ENCODE data around the gene SLC8A3. TPM values are rescaled to one million over a fixed set of nuclear protein-coding genes. Genes with fewer than 3 reads are reported as not detected.

SLC8A3 gene
- total RNA-seq, 1 donor from 2014 or later: 0.57 TPM

- no peak for DNase-seq (ENCODE audit: low spot score)
Measured at GRCh38 chr14:70121521-70121920, 67.2 kb downstream of the SLC8A3 start.

- DNase-seq (ENCODE audit: low spot score): no peak
Measured at GRCh38 chr14:70118064-70118463, 70.7 kb downstream of the SLC8A3 start.

GRCh38 chr14:70116278-70116677, 72.5 kb downstream of the SLC8A3 start:
- DNase-seq (ENCODE audit: low spot score): no peak

GRCh38 chr14:70114621-70115156, 74.1 kb downstream of the SLC8A3 start:
- no peak for DNase-seq (ENCODE audit: low spot score)

- DNase-seq (ENCODE audit: low spot score): no peak
Measured at GRCh38 chr14:70113211-70113610, 75.5 kb downstream of the SLC8A3 start.

GRCh38 chr14:70108419-70108818, 80.3 kb downstream of the SLC8A3 start:
- DNase-seq (ENCODE audit: low spot score): no peak

- DNase-seq (ENCODE audit: low spot score): no peak
Measured at GRCh38 chr14:70107309-70107708, 81.4 kb downstream of the SLC8A3 start.

GRCh38 chr14:70100071-70100470, 88.7 kb downstream of the SLC8A3 start:
- no peak for DNase-seq (ENCODE audit: low spot score)

GRCh38 chr14:70098250-70098809, 90.4 kb downstream of the SLC8A3 start:
- DNase-seq (ENCODE audit: low spot score): no peak

GRCh38 chr14:70097576-70098249, 91.0 kb downstream of the SLC8A3 start:
- no peak for DNase-seq (ENCODE audit: low spot score)

- DNase-seq (ENCODE audit: low spot score): no peak
Measured at GRCh38 chr14:70096866-70097265, 91.9 kb downstream of the SLC8A3 start.

- DNase-seq (ENCODE audit: low spot score): no peak
Measured at GRCh38 chr14:70094631-70095030, 94.1 kb downstream of the SLC8A3 start.

GRCh38 chr14:70094106-70094505, 94.6 kb downstream of the SLC8A3 start:
- no peak for DNase-seq (ENCODE audit: low spot score)

GRCh38 chr14:70093156-70093555, 95.6 kb downstream of the SLC8A3 start:
- DNase-seq (ENCODE audit: low spot score): no peak

GRCh38 chr14:70087380-70087697, 101.4 kb downstream of the SLC8A3 start:
- DNase-seq (ENCODE audit: low spot score): no peak

- DNase-seq (ENCODE audit: low spot score): no peak
Measured at GRCh38 chr14:70086685-70087379, 101.9 kb downstream of the SLC8A3 start.

- DNase-seq (ENCODE audit: low spot score): no peak
Measured at GRCh38 chr14:70084226-70084625, 104.5 kb downstream of the SLC8A3 start.

- no peak for DNase-seq (ENCODE audit: low spot score)
Measured at GRCh38 chr14:70082394-70082793, 106.4 kb downstream of the SLC8A3 start.

GRCh38 chr14:70080076-70080475, 108.7 kb downstream of the SLC8A3 start:
- DNase-seq (ENCODE audit: low spot score): no peak

GRCh38 chr14:70078329-70078728, 110.4 kb downstream of the SLC8A3 start:
- DNase-seq (ENCODE audit: low spot score): no peak

GRCh38 chr14:70077720-70078119, 111.0 kb downstream of the SLC8A3 start:
- no peak for DNase-seq (ENCODE audit: low spot score)

- DNase-seq (ENCODE audit: low spot score): no peak
Measured at GRCh38 chr14:70077005-70077404, 111.7 kb downstream of the SLC8A3 start.

- peak; percentile 57 for DNase-seq (ENCODE audit: low spot score)
Measured at GRCh38 chr14:70073924-70074566, 114.7 kb downstream of the SLC8A3 start.

All from ureter (tissue), 1 donor.